ENCODE measurements around the gene TAC3.

Gene TAC3

DNA sequence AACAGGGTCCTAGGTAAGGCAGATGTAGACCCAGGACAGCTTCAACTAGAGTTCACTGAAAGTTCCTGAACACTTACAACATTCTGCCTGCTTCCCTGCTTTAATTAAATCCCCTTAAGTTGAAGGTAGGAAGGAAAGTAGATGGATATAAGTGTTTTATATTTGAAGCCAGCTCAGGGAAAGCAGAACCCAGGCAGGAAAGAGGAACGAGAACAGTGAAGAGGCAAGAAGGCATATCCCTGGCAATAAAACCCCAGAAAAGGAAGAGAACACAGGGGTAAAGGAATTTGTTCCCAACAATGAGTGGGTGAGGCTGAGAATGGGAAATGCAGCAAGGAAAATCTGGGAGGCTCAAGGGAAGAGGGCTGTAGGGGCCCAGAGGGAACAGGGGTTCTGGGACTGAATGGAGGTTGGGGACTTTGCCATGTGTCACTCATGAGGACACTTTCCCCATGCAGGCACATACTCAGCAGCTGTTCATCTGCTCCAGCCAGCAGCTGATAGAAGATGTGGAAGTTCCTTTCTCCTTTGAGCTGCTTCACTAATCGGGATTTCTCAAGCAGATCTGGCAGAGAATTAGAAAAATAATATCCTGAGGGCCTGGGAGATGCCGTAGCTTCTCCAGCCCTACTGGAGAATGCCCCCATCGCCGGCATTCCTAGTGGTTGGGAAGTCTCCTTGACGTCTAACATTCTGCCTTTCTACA lies 29.9 kb upstream of the TAC3 start:
- Histone ChIP-seq H3K9me2 (replicated peaks; ENCODE audit: low read depth, low read length) (no peaks in the 10 kb centered on the region), H3K4me2 (ENCODE audit: low read depth, low read length, poor library complexity, severe bottlenecking) (no peak overlapping the region), H3K36me3 (ENCODE audit: insufficient read depth, low read length) (no peaks in the 10 kb centered on the region), H3K4me1 (ENCODE audit: insufficient read depth, low read length, poor library complexity, severe bottlenecking) (peaks cover 25% of the 10 kb centered on the region), H3F3A (ENCODE audit: low read depth) (no peaks in the 10 kb centered on the region), H3K27me3 (ENCODE audit: insufficient read depth, low read length, poor library complexity, severe bottlenecking) (no peaks in the 10 kb centered on the region), H3K9me3 (ENCODE audit: insufficient read depth, low read depth, low read length) (no peaks in the 10 kb centered on the region), H3K9ac (ENCODE audit: low read depth, low read length, poor library complexity, severe bottlenecking) (no peak overlapping the region), H4K20me1 (ENCODE audit: insufficient read depth, low read length, poor library complexity, severe bottlenecking) (no peaks in the 10 kb centered on the region), H3K79me2 (ENCODE audit: insufficient read depth, low read length) (no peaks in the 10 kb centered on the region), H3K4me3 (ENCODE audit: low read length, poor library complexity, severe bottlenecking) (no peak overlapping the region), H2AFZ (ENCODE audit: low read length) (no peak overlapping the region)
- TF ChIP-seq EZH2phosphoT487 (IDR thresholded peaks at IDR 0.05; ENCODE audit: borderline replicate concordance): no peak
- TF ChIP-seq, protein P1, sequence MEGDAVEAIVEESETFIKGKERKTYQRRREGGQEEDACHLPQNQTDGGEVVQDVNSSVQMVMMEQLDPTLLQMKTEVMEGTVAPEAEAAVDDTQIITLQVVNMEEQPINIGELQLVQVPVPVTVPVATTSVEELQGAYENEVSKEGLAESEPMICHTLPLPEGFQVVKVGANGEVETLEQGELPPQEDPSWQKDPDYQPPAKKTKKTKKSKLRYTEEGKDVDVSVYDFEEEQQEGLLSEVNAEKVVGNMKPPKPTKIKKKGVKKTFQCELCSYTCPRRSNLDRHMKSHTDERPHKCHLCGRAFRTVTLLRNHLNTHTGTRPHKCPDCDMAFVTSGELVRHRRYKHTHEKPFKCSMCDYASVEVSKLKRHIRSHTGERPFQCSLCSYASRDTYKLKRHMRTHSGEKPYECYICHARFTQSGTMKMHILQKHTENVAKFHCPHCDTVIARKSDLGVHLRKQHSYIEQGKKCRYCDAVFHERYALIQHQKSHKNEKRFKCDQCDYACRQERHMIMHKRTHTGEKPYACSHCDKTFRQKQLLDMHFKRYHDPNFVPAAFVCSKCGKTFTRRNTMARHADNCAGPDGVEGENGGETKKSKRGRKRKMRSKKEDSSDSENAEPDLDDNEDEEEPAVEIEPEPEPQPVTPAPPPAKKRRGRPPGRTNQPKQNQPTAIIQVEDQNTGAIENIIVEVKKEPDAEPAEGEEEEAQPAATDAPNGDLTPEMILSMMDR (conservative IDR thresholded peaks at IDR 0.05; ENCODE audit: low read length): no peak

DNA sequence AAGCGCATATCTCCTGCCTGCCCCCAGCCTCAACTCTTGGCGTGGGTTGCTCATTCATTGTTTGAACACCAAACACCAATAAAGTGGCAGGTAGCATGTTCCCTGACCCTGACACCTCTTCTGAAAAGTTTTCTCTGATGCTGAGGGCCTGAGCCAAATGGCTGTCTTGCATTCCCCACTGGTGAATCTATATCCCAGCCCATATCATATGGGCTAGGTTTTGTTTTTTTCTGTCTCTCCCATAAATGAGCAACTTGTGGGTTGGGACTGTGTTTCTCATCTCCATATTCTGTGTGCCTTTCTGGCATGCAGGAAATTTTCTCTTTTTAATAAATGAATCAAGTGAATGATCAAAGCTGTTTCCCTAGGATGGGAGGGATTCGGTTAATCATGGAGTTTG lies 28.6 kb upstream of the TAC3 start:
- Histone ChIP-seq H3K4me2 (ENCODE audit: low read depth, low read length, poor library complexity, severe bottlenecking) (no peak overlapping the region), H3F3A (ENCODE audit: low read depth) (no peaks in the 10 kb centered on the region), H3K27me3 (ENCODE audit: insufficient read depth, low read length, poor library complexity, severe bottlenecking) (no peaks in the 10 kb centered on the region), H2AFZ (ENCODE audit: low read length) (no peak overlapping the region), H3K4me3 (ENCODE audit: low read length, poor library complexity, severe bottlenecking) (no peak overlapping the region), H3K9ac (ENCODE audit: low read depth, low read length, poor library complexity, severe bottlenecking) (no peak overlapping the region), H3K36me3 (ENCODE audit: insufficient read depth, low read length) (no peaks in the 10 kb centered on the region), H3K9me3 (ENCODE audit: insufficient read depth, low read depth, low read length) (no peaks in the 10 kb centered on the region), H4K20me1 (ENCODE audit: insufficient read depth, low read length, poor library complexity, severe bottlenecking) (no peaks in the 10 kb centered on the region), H3K4me1 (ENCODE audit: insufficient read depth, low read length, poor library complexity, severe bottlenecking) (peaks cover 25% of the 10 kb centered on the region), H3K79me2 (ENCODE audit: insufficient read depth, low read length) (no peaks in the 10 kb centered on the region), H3K9me2 (replicated peaks; ENCODE audit: low read depth, low read length) (no peaks in the 10 kb centered on the region)
- TF ChIP-seq EZH2phosphoT487 (IDR thresholded peaks at IDR 0.05; ENCODE audit: borderline replicate concordance): no peak
- TF ChIP-seq, protein P1 (conservative IDR thresholded peaks at IDR 0.05; ENCODE audit: low read length): no peak

DNA sequence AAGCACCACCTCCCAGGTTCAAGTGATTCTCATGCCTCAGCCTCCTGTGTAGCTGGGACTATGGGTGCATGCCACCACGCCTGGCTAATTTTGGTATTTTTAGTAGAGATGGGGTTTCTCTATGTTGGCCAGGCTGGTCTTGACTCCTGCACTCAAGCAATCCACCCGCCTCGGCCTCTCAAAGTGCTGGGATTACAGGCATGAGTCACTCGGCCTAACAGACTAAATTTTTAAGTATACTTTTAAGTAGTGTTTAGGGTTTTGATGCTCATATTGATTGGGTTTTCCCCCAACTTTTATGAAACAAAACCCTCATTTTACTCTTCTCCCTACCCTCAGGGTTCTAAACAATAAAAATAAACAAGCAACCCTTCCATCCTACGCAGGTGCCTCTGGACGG lies 28.1 kb upstream of the TAC3 start:
- no peak overlapping the region for H3K9ac ChIP-seq (ENCODE audit: low read depth, low read length, poor library complexity, severe bottlenecking)
- H3K9me2 ChIP-seq (replicated peaks; ENCODE audit: low read depth, low read length): no peaks in the 10 kb centered on the region
- no peak overlapping the region for H3K4me3 ChIP-seq (ENCODE audit: low read length, poor library complexity, severe bottlenecking)
- H3K36me3 ChIP-seq (ENCODE audit: insufficient read depth, low read length): no peaks in the 10 kb centered on the region
- no peaks in the 10 kb centered on the region for H3K79me2 ChIP-seq (ENCODE audit: insufficient read depth, low read length)
- H3K4me1 ChIP-seq (ENCODE audit: insufficient read depth, low read length, poor library complexity, severe bottlenecking): peaks cover 25% of the 10 kb centered on the region
- H3K27me3 ChIP-seq (ENCODE audit: insufficient read depth, low read length, poor library complexity, severe bottlenecking): no peaks in the 10 kb centered on the region
- H3F3A ChIP-seq (ENCODE audit: low read depth): no peaks in the 10 kb centered on the region
- H3K9me3 ChIP-seq (ENCODE audit: insufficient read depth, low read depth, low read length): no peaks in the 10 kb centered on the region
- TF ChIP-seq EZH2phosphoT487 (IDR thresholded peaks at IDR 0.05; ENCODE audit: borderline replicate concordance): no peak
- TF ChIP-seq, protein P1 (conservative IDR thresholded peaks at IDR 0.05; ENCODE audit: low read length): no peak
- no peaks in the 10 kb centered on the region for H4K20me1 ChIP-seq (ENCODE audit: insufficient read depth, low read length, poor library complexity, severe bottlenecking)
- no peak overlapping the region for H3K4me2 ChIP-seq (ENCODE audit: low read depth, low read length, poor library complexity, severe bottlenecking)
- H2AFZ ChIP-seq (ENCODE audit: low read length): no peak overlapping the region

All from Loucy (cell line).